ENCODE data around the gene TYSND1. TPM values are rescaled to one million over a fixed set of nuclear protein-coding genes. Genes with fewer than 3 reads are reported as not detected.
"Not testable (repeated sequence)": the region's sequence is repeated elsewhere in the genome, so short reads cannot be mapped to it uniquely, and the experiment has no call there.

Gene TYSND1
- total RNA-seq, 1 donor from 2014 or later = 16.0 TPM

DNA sequence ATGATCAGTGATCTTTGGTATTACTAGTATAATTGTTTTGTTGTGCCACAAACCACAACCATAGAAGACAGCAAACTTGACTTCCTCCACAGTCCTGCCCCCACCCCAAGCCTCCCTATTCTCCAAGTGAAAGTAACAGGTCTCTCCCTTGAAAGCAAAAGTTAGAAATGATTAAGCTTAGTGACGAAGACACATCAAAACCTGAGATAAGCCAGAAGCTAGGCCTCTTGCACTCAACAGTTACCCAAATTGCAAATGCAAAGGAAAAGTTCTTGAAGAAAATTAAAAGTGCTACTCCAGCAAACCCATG is 16.3 kb upstream of the TYSND1 start:
- no peak for ATAC-seq

DNA sequence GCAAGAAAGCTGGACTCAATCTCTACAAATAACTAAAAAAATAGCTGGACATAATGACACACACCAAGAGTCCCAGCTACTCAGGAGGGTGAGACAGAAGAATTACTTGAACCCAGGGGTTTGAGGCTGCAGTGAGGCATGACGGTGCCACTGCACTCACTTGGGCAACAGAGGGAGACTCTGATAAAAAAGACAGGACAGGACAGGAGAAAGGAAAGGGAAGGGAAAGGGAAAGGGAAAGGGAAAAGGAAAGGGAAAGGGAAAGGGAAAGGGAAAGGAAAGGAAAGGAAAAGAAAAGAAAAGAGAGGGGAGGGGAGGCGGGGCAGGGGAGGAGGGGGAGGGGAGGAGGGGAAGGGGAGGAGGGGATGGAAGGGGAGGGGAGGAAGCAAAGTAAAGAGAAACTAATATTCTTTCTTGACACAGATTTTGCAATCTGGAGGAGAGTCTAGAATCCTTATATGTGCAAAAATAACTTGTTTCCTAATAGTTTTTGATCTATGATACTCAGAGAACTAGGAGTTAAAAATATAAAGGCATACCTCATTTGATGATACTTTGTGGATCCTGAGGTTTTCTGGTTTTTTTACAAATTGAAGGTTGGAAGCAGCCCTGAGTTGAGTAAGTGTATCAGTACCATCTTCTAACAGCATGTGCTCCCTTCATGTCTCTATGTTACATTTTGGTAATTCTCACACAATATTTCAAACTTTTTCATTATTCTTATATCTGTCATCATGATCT is 15.8 kb upstream of the TYSND1 start:
- ATAC-seq = no peak

DNA sequence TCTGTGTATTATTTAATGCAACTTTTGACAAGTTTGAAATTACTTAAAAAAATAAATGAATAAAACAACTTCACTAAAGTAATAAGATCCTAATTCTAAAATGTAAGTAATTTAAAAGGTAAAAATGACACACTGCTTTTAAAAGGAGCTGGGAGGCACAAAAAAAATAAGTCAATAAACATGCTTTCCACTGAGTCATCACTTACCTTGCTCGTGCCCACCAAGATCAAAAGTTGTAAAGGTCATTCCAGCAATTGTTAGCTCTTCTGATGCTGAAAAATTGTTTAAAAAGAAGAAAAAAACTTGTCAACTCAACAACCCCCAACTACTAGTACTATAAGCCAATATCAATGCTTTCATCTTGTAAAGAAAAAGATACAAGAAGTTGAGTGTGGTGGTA is 14.3 kb upstream of the TYSND1 start:
- no peak for ATAC-seq

DNA sequence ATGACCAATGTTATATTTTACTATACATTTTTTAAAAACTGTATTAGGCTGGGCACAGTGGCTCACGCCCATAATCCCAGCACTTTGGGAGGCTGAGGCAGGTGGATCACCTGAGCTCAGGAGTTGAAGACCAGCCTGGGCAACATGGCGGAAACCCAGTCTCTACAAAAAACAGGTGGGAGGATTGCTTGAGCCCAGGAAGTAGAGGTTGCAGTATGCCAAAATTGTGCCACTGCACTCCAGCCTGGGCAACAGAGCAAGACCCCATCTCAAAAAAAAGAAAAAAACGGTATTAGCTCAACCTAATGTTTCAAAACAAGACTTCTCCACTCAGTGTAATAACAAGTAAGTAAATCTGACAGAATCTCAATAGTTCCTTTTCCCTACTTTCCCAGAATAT is 12.9 kb upstream of the TYSND1 start:
- not testable (repeated sequence) for ATAC-seq

DNA sequence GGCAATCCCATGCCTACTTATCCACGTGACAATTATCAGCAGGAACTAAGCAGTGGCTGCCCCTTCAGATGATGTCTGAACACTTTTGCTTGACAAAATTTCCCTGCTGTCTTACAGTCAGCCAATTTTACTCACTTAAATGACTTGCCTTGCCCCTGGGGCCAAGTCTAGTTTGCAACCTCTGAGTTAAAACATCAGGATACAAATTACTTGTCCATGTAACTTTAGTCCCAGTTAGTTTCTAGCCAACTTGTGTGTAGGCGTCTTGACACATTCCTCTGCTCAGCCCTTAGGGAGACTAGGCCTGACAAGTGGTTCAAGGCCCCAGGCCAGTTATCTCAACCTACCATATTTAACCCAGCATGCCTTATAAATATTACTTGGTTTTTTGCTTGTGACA is 11.6 kb upstream of the TYSND1 start:
- ATAC-seq = no peak

DNA sequence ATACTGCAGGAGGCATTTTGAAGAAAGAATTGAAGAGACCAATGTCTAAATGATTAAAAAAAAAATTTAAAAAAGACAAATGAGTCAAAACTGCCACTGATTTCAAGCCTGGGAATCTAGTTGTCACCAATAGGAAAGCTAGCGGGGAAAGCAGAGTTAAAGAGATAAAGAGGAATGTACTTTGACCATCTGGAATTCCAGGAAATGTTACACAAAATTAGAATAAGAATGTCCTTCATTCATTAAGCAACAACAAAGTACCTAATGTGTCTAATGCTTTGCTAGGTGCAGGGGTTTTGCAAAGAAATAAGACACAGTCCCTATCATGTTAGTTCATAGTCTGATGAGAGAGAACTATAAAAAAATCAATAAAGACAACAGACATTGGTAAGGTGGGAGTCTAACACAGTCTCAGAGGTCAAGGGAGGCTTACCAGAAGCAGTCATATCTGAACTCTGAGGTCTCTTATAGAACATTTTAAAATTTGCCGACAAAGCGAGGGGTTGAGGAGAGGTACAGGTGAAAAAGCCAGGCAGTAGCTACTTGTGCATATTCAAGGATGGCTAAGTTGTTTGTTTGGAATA is 8.8 kb upstream of the TYSND1 start:
- ATAC-seq = no peak

DNA sequence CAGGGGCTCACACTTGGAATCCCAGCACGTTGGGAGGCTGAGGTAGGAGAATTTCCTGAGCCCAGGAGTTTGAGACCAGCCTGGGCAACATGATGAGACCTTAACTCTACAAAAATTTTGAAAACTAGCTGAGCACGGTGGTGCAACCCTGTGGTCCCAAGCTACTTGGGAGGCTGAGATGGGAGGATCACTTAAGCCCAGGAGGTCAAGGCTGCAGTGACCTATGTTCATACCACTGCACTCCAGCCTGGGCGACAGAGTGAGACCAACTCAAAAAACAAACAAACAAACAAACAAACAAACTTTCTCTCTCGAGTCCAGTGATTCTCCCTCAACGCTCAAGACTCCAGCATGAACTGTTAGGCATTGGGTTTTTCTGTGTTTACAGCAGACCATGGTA is 2.0 kb upstream of the TYSND1 start:
- no peak for ATAC-seq

DNA sequence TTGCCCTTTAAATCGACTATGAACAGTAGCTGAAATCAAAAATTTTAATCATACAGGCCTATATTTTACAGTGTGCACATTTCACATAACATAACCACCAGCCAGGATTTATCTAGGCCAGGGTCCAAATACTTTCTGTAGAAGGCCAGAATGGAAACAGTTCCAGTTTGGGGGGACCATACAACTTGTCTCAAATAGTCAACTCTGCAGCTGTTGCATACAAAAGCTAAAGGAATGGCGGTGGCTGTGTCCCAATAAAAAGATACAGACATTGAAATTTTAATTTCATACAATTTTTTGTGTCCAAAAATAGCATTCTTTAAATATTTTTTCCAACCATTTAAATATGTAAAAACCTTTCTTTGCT is 742 bp upstream of the TYSND1 start:
- ATAC-seq = no peak

DNA sequence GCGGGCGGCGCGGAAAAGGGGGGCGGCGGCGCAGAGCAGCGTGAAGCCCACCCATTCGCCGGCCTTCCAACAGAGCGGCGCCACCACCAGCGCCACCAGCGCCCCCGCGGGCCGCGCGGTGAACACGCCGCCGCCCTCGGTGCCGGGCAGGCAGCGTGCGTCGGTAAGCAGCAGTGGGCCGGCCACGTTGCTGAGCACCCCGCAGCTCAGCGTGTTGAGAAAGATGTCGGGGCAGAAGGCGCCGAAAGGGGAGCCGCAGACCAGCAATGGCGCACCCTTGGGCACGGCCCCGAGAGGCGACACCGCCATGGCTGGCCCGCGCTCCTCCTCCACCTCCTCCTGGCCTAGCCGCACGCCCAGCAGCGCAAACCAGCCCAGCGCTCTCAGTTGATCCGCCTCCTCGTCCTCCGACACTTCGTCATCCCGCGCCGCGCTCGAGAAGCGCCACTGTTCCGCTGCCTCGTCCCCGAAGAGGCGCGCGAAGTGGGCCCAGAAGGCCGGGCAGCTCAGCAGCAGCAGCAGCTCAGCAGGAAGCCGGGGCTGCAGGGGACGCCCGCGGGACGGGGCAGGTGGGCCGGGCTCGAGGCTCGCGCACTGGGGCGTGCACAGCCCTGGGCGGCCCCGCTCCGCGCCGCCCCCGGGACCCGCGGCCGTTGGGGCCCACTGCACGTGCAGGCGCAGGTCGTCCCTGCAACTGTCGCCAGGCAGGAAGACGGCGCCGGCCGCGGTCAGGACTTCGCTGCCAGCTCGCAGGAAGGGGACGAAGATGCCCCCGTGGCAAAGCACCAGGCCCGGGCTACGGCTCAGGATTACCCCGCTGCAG is 623 bp downstream of the TYSND1 start:
- ATAC-seq = peak; percentile 56

DNA sequence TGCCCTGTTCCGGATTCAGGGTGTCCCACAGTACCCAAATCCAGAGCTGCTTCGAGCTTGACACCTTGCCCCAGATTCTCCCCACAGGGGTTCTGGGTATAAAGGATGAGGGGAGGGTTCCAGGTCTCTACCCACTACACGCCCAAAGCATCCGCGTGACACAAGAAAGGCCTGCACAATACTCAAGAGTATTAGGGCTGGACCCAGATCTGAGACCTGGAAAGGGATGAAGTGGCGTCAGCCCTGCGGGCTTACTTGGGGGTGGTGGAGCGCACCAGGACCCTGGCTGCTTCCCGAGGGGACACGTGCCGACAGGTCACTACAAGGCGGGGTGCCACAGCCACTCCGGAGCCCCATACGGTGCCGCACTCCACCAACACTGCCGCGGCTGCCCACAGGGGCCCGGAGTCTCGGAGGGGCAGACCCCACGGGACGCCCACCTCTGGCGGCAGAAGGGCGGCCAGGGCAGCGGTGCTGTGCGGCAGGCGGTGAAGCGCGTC is 1.3 kb downstream of the TYSND1 start:
- peak; percentile 9 for ATAC-seq

DNA sequence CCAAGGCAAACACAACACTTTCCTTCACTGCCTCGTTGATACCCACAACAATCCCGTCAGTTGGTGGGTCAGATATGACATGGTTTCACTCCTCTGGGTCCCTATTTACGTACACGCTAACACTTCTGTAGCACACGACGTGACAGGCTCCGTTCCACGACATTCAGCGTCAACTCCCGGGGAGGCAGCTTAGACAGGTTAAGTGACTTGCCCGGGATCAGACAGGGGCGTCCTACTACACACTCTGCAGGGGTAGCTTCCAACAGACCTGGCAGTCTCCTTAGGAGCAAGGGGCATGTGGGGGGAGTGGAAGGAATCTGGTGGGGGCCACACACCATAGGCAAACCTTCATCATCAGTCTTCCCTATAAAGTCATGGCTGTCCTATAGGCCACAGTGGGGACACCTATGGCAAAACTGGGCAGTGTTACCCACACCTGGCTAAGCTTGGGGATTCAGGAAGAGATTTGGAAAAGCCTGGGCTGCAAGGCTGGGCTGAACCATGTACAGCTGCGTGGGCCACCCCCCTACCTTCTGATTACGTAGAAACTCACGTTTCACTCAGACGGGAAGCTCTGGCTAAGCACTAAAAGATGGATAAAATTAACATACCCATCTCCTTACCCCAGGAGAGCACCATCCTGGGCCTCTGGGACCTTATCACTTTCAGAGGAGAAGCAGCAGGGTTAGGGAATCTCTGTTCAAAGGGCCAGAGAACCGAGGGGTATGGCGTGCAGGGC is 2.0 kb downstream of the TYSND1 start:
- no peak for ATAC-seq

DNA sequence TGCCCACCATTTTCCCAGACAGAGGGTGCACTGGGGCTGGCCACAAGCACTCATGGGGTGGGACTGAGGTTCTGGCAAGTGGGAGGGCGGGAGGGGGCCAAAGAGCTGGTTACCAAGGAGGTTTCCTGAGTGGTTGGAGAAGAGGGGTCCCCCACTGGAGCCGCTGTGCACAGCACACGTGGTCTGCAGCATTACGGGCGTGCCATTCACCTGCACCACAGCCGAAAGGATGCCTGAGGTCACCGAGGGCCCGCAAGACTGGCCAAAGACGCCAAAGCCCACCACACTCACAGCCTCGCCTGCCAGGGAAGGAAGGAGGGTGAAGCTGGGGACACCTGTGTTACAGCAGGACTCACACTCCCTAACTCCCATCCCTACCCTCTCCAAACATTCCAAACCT is 3.9 kb downstream of the TYSND1 start:
- no peak for ATAC-seq

DNA sequence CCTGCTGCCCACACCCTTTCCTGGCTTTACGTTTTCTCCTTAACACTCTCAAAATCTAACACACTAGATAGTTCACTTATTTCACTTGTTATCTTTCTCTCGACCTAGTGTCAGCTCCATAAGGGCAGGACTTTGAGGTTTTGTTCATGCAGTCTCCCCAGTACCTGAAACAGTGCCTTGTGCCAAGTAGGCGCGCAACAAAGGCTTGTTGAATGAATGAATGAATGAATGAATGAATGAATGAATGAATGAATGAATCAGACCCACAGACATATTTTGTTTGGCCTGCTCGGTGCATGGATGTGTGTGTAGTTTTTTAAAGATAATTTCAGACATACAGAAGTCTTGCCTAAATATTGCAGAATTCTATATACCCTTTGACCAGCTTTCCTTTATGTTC is 6.2 kb downstream of the TYSND1 start:
- no peak for ATAC-seq

DNA sequence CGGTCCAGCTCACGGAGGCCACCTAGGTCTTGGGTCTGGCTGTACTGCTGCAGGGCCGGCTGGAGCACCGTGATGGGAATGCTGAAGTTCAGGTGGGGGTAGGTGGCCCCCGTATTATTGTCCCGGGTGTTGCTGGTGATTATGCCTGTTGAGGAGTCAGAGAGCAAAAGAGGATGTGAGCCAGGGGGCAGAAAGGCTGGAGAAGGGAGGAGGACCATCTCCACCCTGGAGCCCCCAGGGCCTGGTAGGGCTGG is 6.6 kb downstream of the TYSND1 start:
- ATAC-seq = no peak

DNA sequence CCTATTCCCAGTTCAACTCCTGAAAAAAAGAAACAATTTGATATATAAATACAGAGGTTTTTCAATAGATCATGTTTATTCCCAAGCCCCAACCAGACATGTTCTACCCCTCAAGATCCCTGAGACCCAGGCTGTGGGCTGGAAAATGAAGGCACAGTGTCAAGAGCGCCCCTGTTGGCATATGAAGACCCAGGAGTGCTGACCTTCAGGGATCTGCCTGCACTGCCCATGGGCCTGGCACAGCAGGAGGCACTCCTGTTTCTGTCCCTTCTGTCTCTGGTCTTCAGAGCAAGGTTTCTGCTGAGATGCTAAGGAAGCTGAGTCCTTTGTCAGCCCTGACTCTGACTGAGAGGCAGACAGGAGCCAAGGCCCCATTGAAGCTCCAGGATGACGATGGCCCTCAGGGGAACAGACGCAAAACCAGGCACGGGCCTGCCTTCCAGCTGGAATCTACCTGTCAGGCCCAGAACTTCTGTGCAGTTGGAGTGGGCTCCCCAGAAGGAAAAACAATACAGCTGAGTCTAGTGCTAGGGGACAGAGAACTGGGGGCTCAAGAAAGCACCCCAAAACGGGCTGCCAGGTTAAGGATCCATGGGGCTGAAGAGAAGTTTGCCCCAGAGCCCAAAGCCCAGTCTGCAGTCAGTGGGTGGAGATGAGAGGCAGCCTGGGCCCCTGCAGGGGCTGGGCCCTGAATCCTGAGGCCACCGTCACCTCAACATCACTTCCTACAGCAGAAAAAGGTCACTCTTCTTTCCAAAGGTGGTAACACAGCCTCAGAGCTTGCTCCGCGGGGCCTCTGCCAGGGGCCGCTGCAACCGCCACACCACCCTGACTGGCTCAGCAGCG is 7.1 kb downstream of the TYSND1 start:
- no peak for ATAC-seq

DNA sequence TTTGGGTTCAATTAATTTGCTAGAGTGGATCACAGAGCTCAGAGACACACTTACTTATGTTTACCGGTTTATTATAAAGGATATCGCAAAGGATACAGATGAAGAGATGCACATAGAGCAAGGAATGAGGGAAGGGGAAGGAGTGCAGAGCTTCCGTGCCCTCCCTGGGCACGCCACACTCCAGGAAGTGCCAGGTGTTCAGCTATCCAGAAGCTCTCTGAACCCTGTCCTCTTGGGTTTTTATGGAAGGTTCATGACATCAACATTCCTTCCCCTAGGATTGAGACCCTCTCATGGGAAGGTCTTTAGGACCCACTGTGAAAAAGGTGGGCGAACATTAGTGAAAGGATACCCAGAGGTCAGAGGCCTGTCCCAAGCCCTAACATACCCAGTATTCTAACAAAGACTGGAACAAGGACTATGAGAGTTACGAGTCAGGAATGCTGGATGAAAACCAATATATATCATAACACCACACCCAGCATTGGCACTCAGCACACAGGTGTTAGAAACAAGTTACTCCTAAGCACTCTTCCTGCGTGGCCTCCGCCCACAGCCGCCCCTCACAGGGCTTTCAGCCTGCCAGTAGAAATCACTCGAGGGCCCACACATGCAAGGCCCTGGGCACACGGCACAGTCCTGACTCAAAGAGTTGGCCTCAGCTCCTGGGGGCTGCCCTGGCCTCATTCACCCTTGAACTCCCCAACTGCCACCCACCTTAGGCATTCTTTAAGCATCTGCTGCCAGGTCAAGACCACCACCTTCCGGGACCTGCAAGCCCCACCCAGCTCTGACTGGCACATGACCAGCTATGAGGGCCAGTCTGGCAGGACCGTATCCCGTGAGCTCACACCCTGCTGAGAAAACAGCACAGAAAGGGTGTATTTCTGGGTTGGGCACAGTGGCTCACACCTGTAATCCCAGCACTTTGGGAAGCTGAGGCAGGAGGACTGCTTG is 8.3 kb downstream of the TYSND1 start:
- ATAC-seq = peak; percentile 90

DNA sequence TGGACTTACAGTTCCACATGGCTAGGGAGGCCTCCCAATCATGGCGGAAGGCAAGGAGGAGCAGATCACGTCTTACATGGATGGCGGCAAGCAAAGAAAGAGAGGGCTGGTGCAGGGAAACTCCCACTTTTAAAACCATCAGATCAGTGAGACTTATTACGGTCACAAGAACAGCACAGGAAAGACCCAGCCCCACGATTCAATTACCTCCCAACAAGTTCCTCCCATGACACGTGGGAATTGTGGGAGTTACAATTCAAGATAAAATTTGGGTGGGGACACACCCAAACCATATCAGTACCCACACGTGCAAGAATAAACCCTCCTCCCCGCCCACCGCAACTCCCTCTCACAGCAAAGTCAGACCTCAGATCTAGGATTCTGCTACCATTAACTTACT is 9.4 kb downstream of the TYSND1 start:
- ATAC-seq = no peak

DNA sequence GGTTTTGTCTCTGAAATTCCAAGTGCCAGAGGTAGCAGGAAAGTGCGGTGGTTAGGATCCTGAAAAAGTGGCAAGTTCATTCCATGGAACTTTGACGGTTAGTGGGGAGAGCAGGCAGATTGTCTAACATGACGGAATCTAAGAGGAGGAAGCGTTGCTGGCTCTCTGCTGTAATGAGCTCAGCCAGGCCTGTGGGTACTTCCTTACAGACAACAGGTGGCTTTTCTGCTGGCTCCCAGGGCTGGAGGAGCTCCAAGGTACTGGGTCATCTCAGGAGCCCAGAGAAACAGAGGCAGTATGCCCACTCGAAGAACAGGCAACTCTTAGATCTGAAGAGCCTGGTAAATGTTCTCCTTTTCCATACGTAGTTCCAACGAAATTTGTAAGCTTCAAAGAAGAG is 10.8 kb downstream of the TYSND1 start:
- ATAC-seq = no peak

DNA sequence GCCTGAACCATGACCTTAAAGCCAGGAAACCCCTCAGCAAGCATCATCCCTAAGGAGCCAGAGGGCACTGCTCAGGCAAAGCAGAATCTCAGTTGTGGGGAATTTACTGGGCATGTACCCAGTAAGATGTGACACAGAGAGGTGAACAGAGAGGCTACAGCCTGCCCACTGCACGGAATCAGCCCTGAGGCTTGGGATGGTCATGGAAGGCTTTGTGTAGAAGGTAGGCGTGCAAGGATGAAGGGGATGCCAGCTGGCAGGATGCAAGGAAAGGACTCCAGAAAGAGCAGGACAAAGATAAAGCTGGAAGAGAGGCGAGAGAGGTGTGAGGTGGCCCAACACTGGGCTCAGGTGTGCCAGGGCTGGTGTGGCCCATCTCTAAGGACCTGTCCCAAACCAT is 11.5 kb downstream of the TYSND1 start:
- no peak for ATAC-seq

DNA sequence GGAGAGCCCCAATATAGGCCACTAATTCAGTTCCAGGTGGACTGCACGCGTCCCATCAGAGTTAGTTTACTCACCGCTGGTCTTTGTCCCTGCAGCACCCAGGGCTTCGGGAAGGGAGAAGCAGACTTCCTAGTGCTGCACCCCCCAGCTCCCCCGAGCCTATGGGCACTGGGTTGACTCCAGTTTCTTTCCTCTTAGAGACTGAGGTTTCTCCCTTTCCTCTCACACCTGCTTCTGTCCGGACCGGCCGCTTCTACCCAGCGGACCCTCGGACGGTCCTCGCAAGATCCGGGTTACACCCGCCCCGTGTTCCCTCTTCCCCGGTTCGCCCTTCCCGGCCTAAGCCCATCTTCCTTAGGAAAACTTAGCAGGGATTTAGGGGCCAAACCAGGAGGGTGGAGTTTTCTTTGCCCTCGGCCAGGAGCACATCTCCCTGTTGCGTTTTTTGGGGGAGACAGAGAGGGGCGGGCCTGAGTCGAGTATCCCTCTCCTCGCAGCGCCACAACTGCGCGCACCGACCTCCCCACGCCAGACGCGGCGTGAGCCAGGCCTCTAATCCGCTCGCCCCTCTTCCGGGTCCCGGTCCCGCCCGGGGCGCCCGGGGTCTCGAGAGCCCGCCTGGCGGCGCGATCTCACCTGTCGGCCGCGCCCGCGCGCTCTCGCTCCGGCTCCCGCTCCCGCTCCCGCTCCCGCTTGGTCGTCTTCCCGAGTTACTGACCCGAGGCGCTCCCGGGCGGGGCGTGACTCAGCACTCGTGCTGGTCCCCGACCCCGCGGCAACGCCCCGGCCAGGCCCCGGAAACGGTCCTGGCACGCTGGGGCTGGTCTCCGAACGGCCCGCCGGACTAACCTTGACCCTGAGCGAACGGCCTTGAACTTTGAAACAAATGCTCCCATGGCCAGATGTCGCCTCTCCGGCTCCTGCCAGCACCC is 14.1 kb downstream of the TYSND1 start, which contains the start of gene AIFM2:
Gene AIFM2, minus strand, starts transcription at position 728 of the 932 bp plus-strand sequence. CDS start 8,741 bp downstream, outside the sequence.
- peak; percentile 80 for ATAC-seq

Data from esophagus mucosa (tissue), 1 donor.